Erythroblast (primary cell): ENCODE measurements around the gene SLC5A2.

ENCODE experiments used
- GATA1 ChIP-seq: IDR thresholded peaks from 2 replicates; pipeline ENCODE4 v1.6.1; 2011; ENCODE audit warnings: low read depth, mild to moderate bottlenecking, control low read depth, low read length, moderate library complexity
- POLR2A ChIP-seq: IDR thresholded peaks from 2 replicates; pipeline ENCODE4 v1.6.1; 2011; ENCODE audit warnings: mild to moderate bottlenecking, low read length

DNA sequence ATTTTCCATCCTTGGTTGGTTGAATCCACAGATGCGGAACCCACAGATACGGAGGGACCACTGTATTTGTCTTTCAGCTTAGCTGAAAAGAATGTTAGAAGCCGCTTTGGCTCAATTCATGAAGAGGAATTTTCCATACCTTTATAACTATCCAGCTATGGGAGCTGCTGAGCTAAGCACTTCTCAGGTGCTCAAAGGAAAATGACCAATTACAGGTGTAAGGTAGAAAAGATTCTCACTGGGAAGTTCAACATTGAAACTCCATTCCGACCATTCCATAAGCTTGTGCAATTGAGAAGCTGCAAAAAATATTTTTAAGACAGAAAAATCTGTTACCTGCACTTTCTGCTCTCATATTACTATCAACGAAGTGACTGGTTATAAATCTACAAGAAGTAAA lies 47.5 kb downstream of the SLC5A2 start:
- peak; percentile 3 for TF ChIP-seq POLR2A
- TF ChIP-seq GATA1, result no peak
